ENCODE results near the gene KCNH3. TPM values are rescaled to one million over a fixed set of nuclear protein-coding genes. Genes with fewer than 3 reads are reported as not detected.

The KCNH3 gene
- polyA plus RNA-seq, 1 donor (not counting 4 experiments of a cell fraction or from before 2014, with no cell fraction given) = 0.08 TPM

DNA sequence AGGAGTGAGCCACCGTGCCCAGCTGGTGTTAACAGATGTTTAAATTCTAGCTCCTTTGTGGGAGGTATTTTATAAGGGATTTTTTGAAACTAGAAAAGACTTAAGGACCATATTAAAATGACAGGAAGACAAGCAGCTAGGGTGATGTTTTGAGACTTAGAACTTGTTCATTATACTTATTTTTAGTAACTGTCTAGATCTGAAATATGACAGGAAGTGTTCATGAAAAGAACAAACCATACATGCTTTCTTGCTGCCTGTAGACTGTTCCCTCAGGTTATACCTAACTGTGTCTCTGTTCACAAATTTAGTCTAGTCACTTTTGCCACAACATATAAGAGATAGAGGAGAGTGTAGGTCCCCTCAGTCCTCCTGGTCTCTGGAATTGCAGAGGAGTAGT is 36.9 kb upstream of the KCNH3 start:
- Histone ChIP-seq H3K4me2 (ENCODE audit: control insufficient read depth, extremely low read depth, insufficient read depth, low read depth, low read length) (no peak overlapping the region), H3K79me2 (ENCODE audit: control insufficient read depth, insufficient read depth, low read length) (no peaks in the 10 kb centered on the region), H3K9me1 (ENCODE audit: control insufficient read depth, extremely low read depth, insufficient read depth, low read length) (no peaks in the 10 kb centered on the region), H2AFZ (ENCODE audit: control insufficient read depth, low read length) (no peak overlapping the region), H3K4me1 (ENCODE audit: control insufficient read depth, extremely low read depth, insufficient read depth, low read length) (peaks cover 39% of the 10 kb centered on the region), H3K27me3 (ENCODE audit: control insufficient read depth, extremely low read depth, insufficient read depth, low read length) (no peaks in the 10 kb centered on the region), H4K20me1 (ENCODE audit: control insufficient read depth, extremely low read depth, insufficient read depth, low read length) (no peaks in the 10 kb centered on the region), H3K9me3 (ENCODE audit: control insufficient read depth, low read depth, low read length) (peaks cover 5% of the 10 kb centered on the region), H3K36me3 (ENCODE audit: control insufficient read depth in 2 of 2, extremely low read depth in 1 of 2, insufficient read depth in 2 of 2, low read length in 2 of 2) (peaks cover 2 to 3% of the 10 kb centered on the region in 2 experiments), H3K4me3 (ENCODE audit: control insufficient read depth in 2 of 3, extremely low read depth in 1 of 3, insufficient read depth in 2 of 3, low read depth in 1 of 3, low read length in 3 of 3) (no peak overlapping the region), H3K9ac (ENCODE audit: control insufficient read depth, extremely low read depth, insufficient read depth, low read length) (no peak overlapping the region), H3K27ac (ENCODE audit: control insufficient read depth, insufficient read depth, low read length) (peak overlapping the region; percentile 24)
- FAIRE-seq = no peak
- dilution Hi-C loops (cut with MboI; ENCODE audit: extremely low pct_ligation_motif_present, low sequenced_read_pairs) = no loop called here
- no peak for DNase-seq (ENCODE audit: low read depth, low spot score)
- TF ChIP-seq CTCF (optimal IDR thresholded peaks at IDR 0.05 in 1 of 3, IDR thresholded peaks at IDR 0.05 in 1 of 3, conservative IDR thresholded peaks at IDR 0.05 in 1 of 3; ENCODE audit: extremely low read depth in 1 of 3, insufficient read depth in 2 of 3, low read length in 3 of 3) = no peak

- Histone ChIP-seq H3K27me3 (ENCODE audit: control insufficient read depth, extremely low read depth, insufficient read depth, low read length) (no peaks in the 10 kb centered on the region), H3K4me1 (ENCODE audit: control insufficient read depth, extremely low read depth, insufficient read depth, low read length) (peaks cover 43% of the 10 kb centered on the region), H2AFZ (ENCODE audit: control insufficient read depth, low read length) (no peak overlapping the region), H3K9me1 (ENCODE audit: control insufficient read depth, extremely low read depth, insufficient read depth, low read length) (no peaks in the 10 kb centered on the region), H4K20me1 (ENCODE audit: control insufficient read depth, extremely low read depth, insufficient read depth, low read length) (no peaks in the 10 kb centered on the region), H3K27ac (ENCODE audit: control insufficient read depth, insufficient read depth, low read length) (peak overlapping the region; percentile 5), H3K36me3 (ENCODE audit: control insufficient read depth in 2 of 2, extremely low read depth in 1 of 2, insufficient read depth in 2 of 2, low read length in 2 of 2) (peaks cover 0 to 3% of the 10 kb centered on the region in 2 experiments), H3K9ac (ENCODE audit: control insufficient read depth, extremely low read depth, insufficient read depth, low read length) (no peak overlapping the region), H3K9me3 (ENCODE audit: control insufficient read depth, low read depth, low read length) (peaks cover 5% of the 10 kb centered on the region), H3K79me2 (ENCODE audit: control insufficient read depth, insufficient read depth, low read length) (no peaks in the 10 kb centered on the region), H3K4me2 (ENCODE audit: control insufficient read depth, extremely low read depth, insufficient read depth, low read depth, low read length) (no peak overlapping the region), H3K4me3 (ENCODE audit: control insufficient read depth in 2 of 3, extremely low read depth in 1 of 3, insufficient read depth in 2 of 3, low read depth in 1 of 3, low read length in 3 of 3) (no peak overlapping the region)
- no peak for FAIRE-seq
- TF ChIP-seq EZH2 (IDR thresholded peaks at IDR 0.05; ENCODE audit: low read length) = no peak
- TF ChIP-seq CTCF (optimal IDR thresholded peaks at IDR 0.05 in 1 of 3, IDR thresholded peaks at IDR 0.05 in 1 of 3, conservative IDR thresholded peaks at IDR 0.05 in 1 of 3; ENCODE audit: extremely low read depth in 1 of 3, insufficient read depth in 2 of 3, low read length in 3 of 3) = no peak
- no peak for DNase-seq (ENCODE audit: low read depth, low spot score)
- dilution Hi-C loops (cut with MboI; ENCODE audit: extremely low pct_ligation_motif_present, low sequenced_read_pairs) = no loop called here
Observed at GRCh38 chr12:49502590-49502989, 36.2 kb upstream of the KCNH3 start.
